Activated CD4-positive, alpha-beta T cell treated with anti-CD3 and anti-CD28 coated beads, Interleukin-2, Interleukin-4, amounts not matched to agents 100 ng/mL and 50 ng/mL, durations not matched to agents 16 hours and 8 hours (primary cell): Measurements from ENCODE around the gene RUFY1.
"Not testable (repeated sequence)": the region's sequence is repeated elsewhere in the genome, so short reads cannot be mapped to it uniquely, and the experiment has no call there.

Experiments used
- DNase-seq: peaks from one replicate; pipeline ENCODE4 v3.0.0-alpha.2; 2020; ENCODE audit warnings: low spot score

Gene RUFY1

GRCh38 chr5:179542170-179542569, 8.2 kb upstream of the RUFY1 start:
- DNase-seq, result no peak

- not testable (repeated sequence) for DNase-seq
Observed at GRCh38 chr5:179543275-179543674, 7.1 kb upstream of the RUFY1 start.

DNA sequence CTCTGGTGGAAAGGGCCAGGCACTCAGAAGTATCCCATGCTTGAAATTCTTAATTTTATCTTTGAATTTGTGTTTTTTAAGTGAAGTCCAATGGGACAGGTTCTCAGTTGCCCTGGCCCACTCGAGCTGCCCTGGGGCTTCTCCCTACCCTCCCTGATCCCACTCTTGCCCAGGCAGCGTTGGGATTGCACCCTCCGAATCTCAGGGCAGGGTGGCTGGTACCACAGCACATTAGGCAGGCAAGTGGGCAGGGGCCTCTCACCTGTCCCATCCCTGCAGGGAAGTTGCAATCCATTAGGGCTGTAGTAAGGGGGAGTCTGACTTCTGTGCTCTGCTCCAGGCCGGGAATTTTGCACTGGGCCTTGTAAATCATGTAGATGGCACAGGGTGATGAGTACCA, 2.7 kb downstream of the RUFY1 start:
- DNase-seq, result no peak

DNA sequence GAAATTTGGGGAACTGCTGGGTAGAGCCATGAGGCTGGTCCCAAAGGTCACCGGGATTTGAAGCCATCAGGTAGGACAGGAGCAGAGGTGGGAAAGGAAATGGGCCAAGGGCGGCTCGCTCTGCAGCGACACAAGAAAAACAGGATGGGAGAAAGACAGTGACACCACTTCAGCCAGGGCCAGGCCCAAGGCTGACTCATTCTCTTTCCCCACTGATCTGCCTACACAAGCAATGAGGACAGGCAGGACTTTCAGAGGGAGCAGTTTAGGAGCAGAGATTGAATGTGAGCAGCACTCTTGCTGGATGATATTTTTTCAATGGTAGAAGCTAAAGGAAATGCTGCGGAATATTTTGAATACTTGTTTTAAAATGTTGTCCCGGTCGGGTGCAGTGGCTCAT, 3.5 kb downstream of the RUFY1 start:
- no peak for DNase-seq

DNA sequence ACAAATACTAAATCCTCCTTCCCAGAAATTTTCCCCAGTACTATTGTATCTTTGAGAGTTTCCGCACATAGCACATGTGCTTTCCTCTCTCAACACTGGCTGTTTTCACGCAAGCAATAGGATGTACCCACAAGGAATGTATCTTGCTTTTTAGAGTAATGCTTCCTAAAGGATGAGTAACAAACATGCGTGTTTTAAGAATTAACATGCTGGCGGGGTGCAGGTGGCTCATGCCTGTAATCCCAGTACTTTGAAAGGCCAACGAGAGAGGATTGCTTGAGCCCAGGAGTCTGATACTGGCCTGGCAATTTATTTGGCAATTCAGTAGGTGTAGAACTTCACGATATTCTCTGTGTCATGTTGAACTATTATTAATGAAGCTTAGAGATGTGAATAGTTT, 4.6 kb downstream of the RUFY1 start:
- DNase-seq, result no peak

DNA sequence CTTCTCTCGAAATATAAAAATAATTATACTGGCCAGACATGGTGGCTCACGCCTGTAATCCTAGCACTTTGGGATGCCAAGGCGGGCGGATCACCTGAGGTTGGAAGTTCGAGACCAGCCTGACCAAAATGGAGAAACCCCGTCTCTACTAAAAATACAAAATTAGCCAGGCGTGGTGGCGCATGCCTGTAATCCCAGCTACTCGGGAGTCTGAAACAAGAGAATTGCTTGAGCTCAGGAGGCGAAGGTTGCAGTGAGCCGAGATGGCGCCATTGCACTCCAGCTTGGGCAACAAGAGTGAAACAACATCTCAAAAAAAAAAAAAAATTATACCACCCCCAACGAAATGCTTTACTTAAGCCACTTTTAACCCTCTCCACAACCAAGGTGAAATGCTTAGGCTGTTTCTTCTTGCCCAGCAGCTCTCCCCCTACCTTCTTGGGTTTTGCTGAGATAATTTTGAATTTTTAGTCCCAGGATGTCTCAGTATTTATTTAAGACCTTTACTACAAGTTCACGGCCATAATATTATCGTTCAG, 8.0 kb downstream of the RUFY1 start:
- DNase-seq, result not testable (repeated sequence)

DNA sequence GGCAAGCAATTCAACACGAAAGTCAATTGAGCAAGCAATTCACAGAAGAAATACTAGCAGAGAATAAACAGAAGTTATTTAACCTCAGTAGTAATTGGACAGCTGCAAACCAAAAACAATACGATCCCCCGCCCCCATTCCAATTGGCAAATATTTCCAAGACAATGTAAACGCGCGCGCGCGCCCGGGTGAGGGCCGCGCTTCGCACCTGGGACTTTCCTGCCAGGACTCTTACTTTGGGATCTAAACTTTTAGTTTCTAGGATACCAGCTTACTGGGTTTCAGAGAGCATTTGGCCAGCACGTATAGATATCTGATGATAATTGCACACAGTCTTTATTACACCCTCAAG, 8.6 kb downstream of the RUFY1 start:
- DNase-seq, result no peak

DNA sequence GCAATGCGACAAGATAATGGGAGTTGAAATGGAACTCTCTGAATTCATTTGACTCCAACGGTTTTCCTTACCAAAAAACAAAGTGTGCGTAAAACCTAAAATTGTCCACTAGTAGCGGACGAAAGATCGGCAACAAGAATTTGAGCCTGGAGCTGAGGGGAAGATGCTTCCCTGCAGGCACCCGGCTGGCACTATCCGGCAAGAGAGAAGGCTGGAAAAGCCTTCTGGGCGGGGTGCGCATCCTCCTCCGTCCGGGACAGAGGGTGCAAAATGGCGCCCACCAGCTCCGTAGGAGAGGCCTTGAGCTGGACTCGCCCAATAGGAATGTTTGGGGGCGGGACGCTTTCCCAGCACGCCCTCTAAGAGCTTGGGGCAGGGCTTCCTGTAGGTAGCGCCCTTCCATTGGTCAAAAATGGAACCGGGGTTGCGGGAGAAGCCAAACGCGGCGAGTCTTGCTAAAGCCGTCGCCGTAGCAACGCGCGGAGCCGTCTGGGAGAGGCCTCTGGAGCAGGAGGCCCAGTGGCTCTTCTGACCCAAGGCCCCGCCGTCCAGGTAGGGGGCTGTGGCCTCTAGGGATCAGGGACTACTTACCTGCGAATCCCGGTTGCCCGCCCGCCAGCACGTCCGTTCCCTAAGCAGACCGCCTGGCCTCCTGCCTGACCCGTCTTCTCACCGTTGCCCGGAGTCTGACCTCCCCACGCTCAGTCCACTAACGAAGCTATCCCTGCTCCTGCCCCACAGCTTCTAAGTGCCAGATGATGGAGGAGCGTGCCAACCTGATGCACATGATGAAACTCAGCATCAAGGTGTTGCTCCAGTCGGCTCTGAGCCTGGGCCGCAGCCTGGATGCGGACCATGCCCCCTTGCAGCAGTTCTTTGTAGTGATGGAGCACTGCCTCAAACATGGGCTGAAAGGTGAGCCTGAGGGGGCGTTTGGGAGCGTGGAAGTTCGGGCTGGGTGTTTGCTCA, 9.2 kb downstream of the RUFY1 start:
- peak; percentile 98 for DNase-seq

- no peak for DNase-seq
Observed at GRCh38 chr5:179564526-179564925, 14.2 kb downstream of the RUFY1 start.

DNA sequence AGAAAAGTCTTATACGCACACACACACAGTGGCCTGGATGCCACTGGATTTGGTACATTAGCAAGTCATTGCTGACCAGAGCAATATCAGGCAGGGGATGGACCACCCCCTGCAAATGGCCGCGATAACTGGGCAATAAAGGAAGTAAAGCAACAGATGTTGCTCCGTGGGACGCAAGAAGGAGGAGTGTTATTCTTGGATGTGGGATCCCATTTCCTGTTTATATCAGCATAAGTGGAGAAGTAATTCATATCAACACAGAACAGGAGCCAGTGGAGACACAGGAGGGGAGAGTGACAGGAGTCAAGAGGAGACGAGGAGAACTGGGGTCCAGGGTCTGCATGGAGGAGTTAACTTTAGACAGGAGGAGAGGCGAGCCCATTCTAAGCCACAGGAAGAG, 18.4 kb downstream of the RUFY1 start:
- no peak for DNase-seq

- DNase-seq, result no peak
Observed at GRCh38 chr5:179572386-179572785, 22.0 kb downstream of the RUFY1 start.

GRCh38 chr5:179577286-179577960, 27.1 kb downstream of the RUFY1 start:
- DNase-seq, result no peak

DNA sequence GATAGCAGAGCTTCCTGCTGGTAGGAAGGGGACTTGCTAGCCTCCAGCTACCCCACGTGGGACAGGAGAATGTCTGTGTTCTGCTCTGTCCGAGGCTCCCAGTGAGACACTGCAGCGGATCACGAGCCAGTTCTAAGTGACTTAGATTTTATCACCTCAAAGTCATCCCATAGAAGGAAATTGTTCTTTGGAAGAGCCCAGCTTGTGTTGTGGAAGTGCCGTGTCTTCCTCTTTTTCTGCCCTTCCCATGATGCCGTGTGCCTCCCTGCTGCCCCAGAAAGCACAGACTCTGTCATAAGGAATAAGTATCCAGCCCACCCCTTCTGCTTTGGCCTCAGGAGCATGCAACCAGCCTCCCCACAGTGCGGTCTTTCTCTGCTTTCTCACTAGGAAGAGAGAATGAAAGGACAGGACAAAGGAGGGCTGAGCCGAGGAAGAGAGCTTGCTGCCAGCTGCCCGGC, 35.6 kb downstream of the RUFY1 start:
- no peak for DNase-seq

DNA sequence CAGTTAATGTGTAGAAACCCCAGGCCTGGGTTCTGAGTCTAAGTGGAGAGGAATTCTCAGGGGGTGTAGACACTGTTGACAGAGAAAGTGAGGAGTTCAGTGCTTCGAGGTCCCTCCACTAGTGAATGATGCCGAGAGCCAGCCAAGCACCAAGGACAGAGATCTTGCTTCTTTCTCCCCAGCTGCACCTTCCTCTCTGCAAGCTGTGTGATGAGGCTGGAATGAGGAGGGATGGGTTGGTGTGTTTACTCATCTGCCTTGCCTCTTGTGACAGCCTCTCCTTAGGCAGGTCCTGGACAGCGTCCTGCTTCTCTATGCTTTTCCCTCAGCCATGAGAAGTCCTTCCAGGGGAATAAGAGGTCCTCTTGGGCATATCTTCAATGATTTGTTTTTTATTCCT, 37.8 kb downstream of the RUFY1 start:
- DNase-seq, result no peak

DNA sequence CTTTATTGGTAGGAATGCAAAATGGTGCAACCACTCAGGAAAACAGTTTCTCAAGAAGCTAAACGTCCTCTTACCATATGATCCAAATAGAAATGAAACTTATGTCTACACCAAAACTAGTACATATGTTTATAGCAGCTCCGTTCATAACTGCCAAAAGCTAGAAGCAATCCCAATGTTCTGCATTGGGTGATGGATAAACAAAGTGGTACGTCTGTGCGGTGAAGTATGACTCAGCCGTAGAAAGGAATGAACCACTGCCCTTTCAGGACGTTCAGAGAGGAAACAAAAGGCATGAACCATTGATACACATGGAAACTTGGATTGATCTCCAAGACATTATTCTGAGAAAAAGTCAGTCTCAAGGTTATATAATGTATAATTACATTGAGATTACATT, 45.6 kb downstream of the RUFY1 start:
- no peak for DNase-seq

GRCh38 chr5:179596421-179596820, 46.1 kb downstream of the RUFY1 start:
- DNase-seq, result no peak

DNA sequence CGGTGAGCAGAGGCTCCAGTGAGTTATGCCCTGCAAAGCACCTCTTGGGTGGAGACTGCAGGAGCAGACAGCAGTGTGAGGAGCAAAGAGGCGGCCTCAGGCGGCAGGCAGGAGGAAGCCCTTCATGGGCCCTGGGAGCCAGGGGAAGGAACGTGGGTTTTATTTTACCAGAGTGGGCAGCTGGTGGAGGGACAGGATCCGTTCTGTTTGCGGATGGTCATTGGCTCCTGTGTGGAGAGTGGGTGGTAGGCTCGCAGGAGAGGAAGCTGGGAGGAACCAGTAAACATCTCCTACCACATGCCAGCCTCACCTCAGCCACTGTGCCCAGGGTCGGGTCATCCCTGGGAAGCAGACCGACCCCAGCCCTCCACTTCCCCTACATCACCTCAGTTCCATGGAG, 48.7 kb downstream of the RUFY1 start:
- DNase-seq, result no peak

DNA sequence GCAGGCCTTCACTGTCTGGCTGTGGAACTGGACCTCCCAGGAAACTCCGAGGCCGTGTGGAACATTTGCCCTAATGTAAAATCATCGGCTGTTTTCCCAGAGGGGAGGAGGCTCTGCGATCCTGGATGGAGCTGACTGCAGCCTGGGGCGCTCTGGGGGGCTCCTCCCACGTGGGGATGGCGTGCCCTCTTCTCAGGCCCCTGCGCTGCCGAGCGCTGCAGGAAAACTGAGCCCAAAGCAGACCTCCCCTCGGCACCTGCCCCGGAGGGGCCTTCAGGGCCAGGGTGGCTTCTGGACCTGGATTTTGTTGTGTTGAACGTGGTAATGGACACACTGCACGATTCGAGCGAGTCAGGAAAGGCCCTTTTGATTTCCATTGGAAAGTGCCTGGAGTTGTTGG, 49.2 kb downstream of the RUFY1 start:
- no peak for DNase-seq

- no peak for DNase-seq
Observed at GRCh38 chr5:179599973-179600372, 49.6 kb downstream of the RUFY1 start.

- no peak for DNase-seq
Observed at GRCh38 chr5:179601871-179602625, 51.7 kb downstream of the RUFY1 start.

- DNase-seq, result no peak
Observed at GRCh38 chr5:179603308-179603707, 53.0 kb downstream of the RUFY1 start.
